CD14-positive monocyte (primary cell): Measurements from ENCODE around the gene SNX15. TPM values are rescaled to one million over a fixed set of nuclear protein-coding genes. Genes with fewer than 3 reads are reported as not detected.

Experiments
- DNase-seq, 3 donors: peaks; one replicate each; pipeline ENCODE4 v3.0.0-alpha.2; 2011 to 2022
- H2AFZ ChIP-seq: 2 replicates; pipeline ENCODE4 v1.6.0; 2012; ENCODE audit warnings: mild to moderate bottlenecking, low read depth, low read length, inconsistent platforms; ENCODE audit not compliant: insufficient read depth, poor library complexity, severe bottlenecking
- H3K27ac ChIP-seq, 2 donors: 1 replicate in 1 of 2; 2 replicates in 1 of 2; pipeline ENCODE4 v1.5.1; 2012 to 2013; ENCODE audit warnings: low read length in 2 of 2, control low read depth in 1 of 2, inconsistent platforms in 1 of 2, low read depth in 1 of 2, mild to moderate bottlenecking in 1 of 2
- H3K27me3 ChIP-seq, 2 donors: one replicate each; pipeline versions ENCODE4 v1.6.0 to v1.6.1; 2011 to 2013; ENCODE audit warnings: low read length in 2 of 2; ENCODE audit not compliant: control insufficient read depth in 2 of 2, insufficient read depth in 2 of 2
- H3K36me3 ChIP-seq, 2 donors: replicated peaks in 1 of 2; 1 replicate in 1 of 2; 2 replicates in 1 of 2; pipeline versions ENCODE4 v1.5.1 to v1.6.1; 2012 to 2013; ENCODE audit warnings: low read length in 2 of 2, control low read depth in 1 of 2, inconsistent platforms in 1 of 2, mild to moderate bottlenecking in 1 of 2; ENCODE audit not compliant: insufficient read depth in 2 of 2, control insufficient read depth in 1 of 2
- H3K4me1 ChIP-seq, 2 donors: 1 replicate in 1 of 2; 2 replicates in 1 of 2; pipeline versions ENCODE4 v1.5.1 to v1.6.1; 2012 to 2013; ENCODE audit warnings: low read length in 2 of 2, control low read depth in 1 of 2, inconsistent platforms in 1 of 2, mild to moderate bottlenecking in 1 of 2, moderate library complexity in 1 of 2; ENCODE audit not compliant: insufficient read depth in 2 of 2, control insufficient read depth in 1 of 2
- H3K4me2 ChIP-seq: replicated peaks from 2 replicates; pipeline ENCODE3; 2012; ENCODE audit warnings: low read length, moderate library complexity, mild to moderate bottlenecking; ENCODE audit not compliant: poor library complexity, severe bottlenecking; ENCODE audit errors: extremely low read depth
- H3K4me3 ChIP-seq, 3 experiments: fragments of 200-600 bp in 1 of 3; sonication (generic) in 1 of 3; replicated peaks in 1 of 3; 1 replicate in 2 of 3; 2 replicates in 1 of 3; pipeline ENCODE4 v1.5.1; 2011 to 2013; ENCODE audit warnings: low read length in 3 of 3, mild to moderate bottlenecking in 3 of 3, control low read depth in 2 of 3, low read depth in 2 of 3, inconsistent platforms in 1 of 3, moderate library complexity in 1 of 3
- H3K79me2 ChIP-seq: 2 replicates; pipeline ENCODE4 v1.6.0; 2012; ENCODE audit warnings: mild to moderate bottlenecking, control low read depth, inconsistent platforms, low read length, moderate library complexity; ENCODE audit not compliant: insufficient read depth
- H3K9ac ChIP-seq: 2 replicates; pipeline ENCODE4 v1.6.0; 2017; ENCODE audit warnings: low read length, mild to moderate bottlenecking; ENCODE audit not compliant: insufficient read depth, poor library complexity, severe bottlenecking
- H3K9me3 ChIP-seq, 2 donors: replicated peaks in 1 of 2; 1 replicate in 1 of 2; 2 replicates in 1 of 2; pipeline versions ENCODE4 v1.5.1 to v1.6.1; 2012 to 2013; ENCODE audit warnings: low read length in 2 of 2, control low read depth in 1 of 2; ENCODE audit not compliant: control insufficient read depth in 1 of 2, insufficient read depth in 1 of 2
- H4K20me1 ChIP-seq: 2 replicates; pipeline ENCODE4 v1.6.0; 2012; ENCODE audit warnings: mild to moderate bottlenecking, low read length, control low read depth, moderate library complexity; ENCODE audit not compliant: insufficient read depth
- H3K27ac Mint-ChIP-seq, 7 donors: one replicate each; pipeline ENCODE4 v1.8.0; 2020; ENCODE audit warnings: mild to moderate bottlenecking in 7 of 7, mixed read lengths in 7 of 7, moderate library complexity in 6 of 7, inconsistent platforms in 2 of 7
- H3K27me3 Mint-ChIP-seq, 3 donors: one replicate each; pipeline ENCODE4 v1.8.0; 2021 to 2022; ENCODE audit warnings: low read depth in 3 of 3, mild to moderate bottlenecking in 3 of 3, mixed read lengths in 3 of 3, moderate library complexity in 3 of 3, inconsistent platforms in 1 of 3
- H3K36me3 Mint-ChIP-seq, 2 donors: one replicate each; pipeline ENCODE4 v1.8.0; 2020; ENCODE audit warnings: mixed read lengths in 2 of 2, inconsistent platforms in 1 of 2, mild to moderate bottlenecking in 1 of 2
- H3K4me1 Mint-ChIP-seq: one replicate; pipeline ENCODE4 v1.8.0; 2020; ENCODE audit warnings: mild to moderate bottlenecking, mixed read lengths
- H3K4me3 Mint-ChIP-seq, 2 donors: one replicate each; pipeline ENCODE4 v1.8.0; 2020; ENCODE audit warnings: mild to moderate bottlenecking in 2 of 2, mixed read lengths in 2 of 2, moderate library complexity in 1 of 2
- H3K9me3 Mint-ChIP-seq, 7 donors: one replicate each; pipeline ENCODE4 v1.8.0; 2020 to 2022; ENCODE audit warnings: mixed read lengths in 7 of 7, mild to moderate bottlenecking in 6 of 7, moderate library complexity in 6 of 7, inconsistent platforms in 2 of 7
- CTCF ChIP-seq: fragments of 200-600 bp; IDR thresholded peaks from one replicate; pipeline ENCODE4 v1.8.0; 2022; ENCODE audit warnings: antibody characterized with exemption, mild to moderate bottlenecking
- WGBS: methylation state at CpG from one replicate; pipeline ENCODE4 v1.1.5; 2013; ENCODE audit warnings: missing lambda C conversion rate; ENCODE audit not compliant: insufficient coverage; 5-methylcytosine and 5-hydroxymethylcytosine counted together
- intact Hi-C, 2 donors: fragments of 100-400 bp; cut with micrococcal nuclease; formaldehyde crosslinking; loops; one replicate each; pipeline versions ENCODE4 v1.15.0 to v1.15.1; 2023
- polyA plus RNA-seq, 3 donors: library from polyadenylated mRNA; depleted of rRNA in 1 of 3; unstranded in 2 of 3; stranded (reverse) in 1 of 3; fragments of 300-500 nt in 2 of 3; fragments of >200 nt in 1 of 3; fragmentation: Illumina TruSeq in 2 of 3; gene quantifications; 1 replicate in 2 of 3; 2 replicates in 1 of 3; pipeline ENCODE4 v1.2.3, GENCODE V29; 2012 to 2021

Gene SNX15
- polyA plus RNA-seq, 3 donors: 16.2 to 26.7 (median 17.8) TPM

GRCh38 chr11:65072631-65072966 lies 45.4 kb downstream of the SNX15 start:
- Histone ChIP-seq H3K4me2 (no peak overlapping the region), H3K27me3 (no peaks in the 10 kb centered on the region), H3K36me3 (peaks cover 3 to 15% of the 10 kb centered on the region in 2 donors), H2AFZ (no peak overlapping the region), H3K9me3 (no peaks in the 10 kb centered on the region), H3K79me2 (peaks cover 5% of the 10 kb centered on the region), H3K9ac (no peak overlapping the region), H3K4me1 (no peaks in the 10 kb centered on the region), H4K20me1 (no peaks in the 10 kb centered on the region), H3K27ac (no peak overlapping the region), H3K4me3 (no peak overlapping the region)
- no peak overlapping the region for H3K27ac Mint-ChIP-seq
- no peak overlapping the region for H3K4me3 Mint-ChIP-seq
- peaks cover 0 to 2% (median 2%) of the 10 kb centered on the region in 3 donors for H3K27me3 Mint-ChIP-seq
- intact Hi-C loops: no loop called here
- peaks cover 5 to 19% of the 10 kb centered on the region in 2 donors for H3K36me3 Mint-ChIP-seq
- DNase-seq: no peak
- no peaks in the 10 kb centered on the region for H3K4me1 Mint-ChIP-seq
- no peak for TF ChIP-seq CTCF
- H3K9me3 Mint-ChIP-seq: no peaks in the 10 kb centered on the region
- WGBS: 100% methylated on average over 1 of the region's 1 CpG

- Histone ChIP-seq H3K36me3 (peaks cover 5 to 18% of the 10 kb centered on the region in 2 donors), H3K79me2 (peaks cover 48% of the 10 kb centered on the region), H4K20me1 (no peaks in the 10 kb centered on the region), H3K9me3 (no peaks in the 10 kb centered on the region), H2AFZ (no peak overlapping the region), H3K4me2 (no peak overlapping the region), H3K4me1 (peaks cover 15 to 16% of the 10 kb centered on the region in 2 donors), H3K9ac (no peak overlapping the region), H3K27ac (peak overlapping the region in 1 of 2 donors; percentile 45), H3K4me3 (no peak overlapping the region), H3K27me3 (no peaks in the 10 kb centered on the region)
- no peaks in the 10 kb centered on the region for H3K27me3 Mint-ChIP-seq
- intact Hi-C loops: no loop called here
- peaks cover 24% of the 10 kb centered on the region for H3K4me1 Mint-ChIP-seq
- TF ChIP-seq CTCF: no peak
- no peak for DNase-seq
- no peaks in the 10 kb centered on the region for H3K9me3 Mint-ChIP-seq
- 86% methylated on average over 3 of the region's 4 CpGs for WGBS
- no peak overlapping the region for H3K4me3 Mint-ChIP-seq
- peak overlapping the region in 2 of 7 donors; percentile 67 to 82 for H3K27ac Mint-ChIP-seq
- H3K36me3 Mint-ChIP-seq: peaks cover 7 to 38% of the 10 kb centered on the region in 2 donors
These were observed 50.2 kb downstream of the SNX15 start for GRCh38 chr11:65077451-65077850.
